ENCODE results near the gene PDLIM5. TPM values are rescaled to one million over a fixed set of nuclear protein-coding genes. Genes with fewer than 3 reads are reported as not detected.

Gene PDLIM5
- total and polyA plus RNA-seq, 2 of the 8 experiments (the other 6 are each of a cell fraction or from before 2014, with no cell fraction given), result 37.3 to 62.1 TPM

DNA sequence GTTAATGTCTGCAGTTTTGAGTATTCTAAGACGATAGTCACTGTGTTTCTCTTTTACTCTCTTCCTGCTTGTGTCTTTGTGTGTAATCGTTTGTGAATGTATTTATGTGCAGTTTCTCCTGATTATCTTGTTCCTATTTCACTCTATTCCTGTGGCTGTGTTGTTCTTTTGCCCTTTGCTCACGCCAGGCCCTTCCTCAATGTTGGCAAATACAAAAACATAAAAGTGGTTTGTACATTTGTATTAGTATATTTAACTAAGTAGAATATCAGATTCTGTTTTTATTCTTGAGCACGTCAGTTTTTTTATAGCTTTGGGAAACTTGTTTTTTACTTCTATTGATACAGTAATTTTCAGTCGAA is 198.4 kb downstream of the PDLIM5 start:
- Histone ChIP-seq H3K79me2 (ENCODE audit: control insufficient read depth in 1 of 2, insufficient read depth in 2 of 2, low read length in 2 of 2) (no peaks in the 10 kb centered on the region), H3K14ac (ENCODE audit: insufficient read length) (no peak overlapping the region), H2BK12ac (ENCODE audit: low read depth, low read length) (no peak overlapping the region), H4K5ac (ENCODE audit: insufficient read length, low read depth, low read length) (no peak overlapping the region), H3K79me1 (ENCODE audit: low read depth, low read length) (no peaks in the 10 kb centered on the region), H3K9ac (replicated peaks in 1 of 4; ENCODE audit: extremely low read depth in 1 of 4, low read depth in 3 of 4, low read length in 3 of 4) (no peak overlapping the region), H2BK5ac (ENCODE audit: low read depth, low read length) (no peak overlapping the region), H3K4me2 (ENCODE audit: insufficient read depth in 1 of 2, low read depth in 2 of 2, low read length in 2 of 2) (no peak overlapping the region), H3K23ac (ENCODE audit: insufficient read length) (no peak overlapping the region), H3K4ac (replicated peaks; ENCODE audit: insufficient read length, low read depth, low read length) (no peak overlapping the region), H3K4me3 (ENCODE audit: extremely low read depth in 1 of 4, insufficient read depth in 2 of 4, low read depth in 3 of 4, low read length in 4 of 4) (no peak overlapping the region), H2AK5ac (ENCODE audit: low read depth, low read length) (no peak overlapping the region), H2AFZ (ENCODE audit: low read length) (no peak overlapping the region), H4K20me1 (replicated peaks in 1 of 2; ENCODE audit: control insufficient read depth in 1 of 2, insufficient read depth in 2 of 2, low read length in 2 of 2) (no peaks in the 10 kb centered on the region), H3K56ac (replicated peaks; ENCODE audit: insufficient read length, low read depth, low read length) (no peak overlapping the region), H4K91ac (replicated peaks; ENCODE audit: insufficient read length, low read length) (no peak overlapping the region), H3K4me1 (replicated peaks in 1 of 4; ENCODE audit: control insufficient read depth in 3 of 4, insufficient read depth in 4 of 4, low read length in 3 of 4) (no peaks in the 10 kb centered on the region), H2BK120ac (replicated peaks; ENCODE audit: low read depth, low read length) (no peak overlapping the region), H2BK20ac (ENCODE audit: low read length) (no peak overlapping the region), H3K18ac (ENCODE audit: extremely low read depth, low read length) (no peak overlapping the region), H3K27me3 (replicated peaks in 1 of 4; ENCODE audit: control insufficient read depth in 3 of 4, extremely low read depth in 1 of 4, insufficient read depth in 3 of 4, low read length in 3 of 4) (no peaks in the 10 kb centered on the region), H3K27ac (ENCODE audit: low read depth, low read length) (no peak overlapping the region), H4K8ac (ENCODE audit: extremely low read depth, insufficient read depth, low read length) (no peak overlapping the region), H3K36me3 (ENCODE audit: control insufficient read depth in 2 of 4, insufficient read depth in 4 of 4, low read length in 3 of 4) (no peaks in the 10 kb centered on the region), H2BK15ac (ENCODE audit: low read length) (no peak overlapping the region), H3K23me2 (ENCODE audit: low read depth, low read length) (no peaks in the 10 kb centered on the region), H3K9me3 (ENCODE audit: insufficient read depth in 2 of 2, low read depth in 1 of 2, low read length in 1 of 2) (no peaks in the 10 kb centered on the region)
- ChIA-PET POLR2A (ENCODE audit: partially characterized antibody) (no interaction called here), CTCF (ENCODE audit: partially characterized antibody) (interaction anchor here (1.0 kb wide), 1 partner anchor 15 kb away, joined by 3 read pairs; no protein-coding TSS in a partner anchor)
- TF ChIP-seq RNF2 (IDR thresholded peaks at IDR 0.05; ENCODE audit: borderline replicate concordance, low read depth, low read length, missing control alignments, poor library complexity, severe bottlenecking) (no peak), BRCA1 (IDR thresholded peaks at IDR 0.05; ENCODE audit: low read depth, low read length) (no peak), TAF7 (optimal IDR thresholded peaks at IDR 0.05; ENCODE audit: borderline replicate concordance, low read depth, low read length) (no peak), KDM5A (IDR thresholded peaks at IDR 0.05; ENCODE audit: low read length) (no peak), SAP30 (IDR thresholded peaks at IDR 0.05; ENCODE audit: insufficient read depth, insufficient replicate concordance, low read length) (no peak), TEAD4 (IDR thresholded peaks at IDR 0.05; ENCODE audit: low read depth, low read length) (no peak), E2F6 (IDR thresholded peaks at IDR 0.05) (no peak), ASH2L (IDR thresholded peaks at IDR 0.05; ENCODE audit: low read length) (no peak), SUZ12 (IDR thresholded peaks at IDR 0.05; ENCODE audit: low read length) (no peak)
- 93% methylated on average over 5 of the region's 5 CpGs; no CpG with 5 or more reads in 1 of the 2 experiments for WGBS, 2 experiments (ENCODE audit: extremely low coverage in 1 of 2, insufficient coverage in 1 of 2, insufficient read length in 1 of 2, insufficient replicate concordance in 2 of 2, low coverage in 1 of 2, low lambda C conversion rate in 2 of 2, missing lambda C conversion rate in 1 of 2)
- no peak for FAIRE-seq
- no peak for DNase-seq (ENCODE audit: low read depth in 1 of 2, low spot score in 2 of 2)

All from H1 (cell line).